IMR-90 (cell line): ENCODE data around the gene LMBRD2. TPM values are rescaled to one million over a fixed set of nuclear protein-coding genes. Genes with fewer than 3 reads are reported as not detected.

Experiments
- ATAC-seq: fragments of 200-7000 bp; cut with Tn5 transposase; 2 replicates; pipeline ENCODE4 v1.9.1; 2020; ENCODE audit warnings: low read depth, mild to moderate bottlenecking, moderate library complexity
- BruUV-seq: library from RNA; stranded (reverse); fragments of 400-500 nt; replicated peaks from 2 replicates; lab custom pipeline; 2021; lab: Mats Ljungman, UMichigan
- CTCF ChIA-PET: fragments of 300-600 bp; formaldehyde crosslinking; extraction: SDS; loops from one replicate; lab custom pipeline; 2021; ENCODE audit warnings: antibody characterized with exemption; lab: Yijun Ruan, JAX
- POLR2A ChIA-PET: fragments of 300-600 bp; sonication (Branson Sonifier 250); formaldehyde crosslinking; loops from one replicate; lab custom pipeline; 2022; ENCODE audit warnings: antibody characterized with exemption; ENCODE audit not compliant: unreplicated experiment; lab: Charles Lee
- DNase-seq: peaks from one replicate; pipeline ENCODE4 v3.0.0; 2013
- H2AFZ ChIP-seq: replicated peaks from 2 replicates; pipeline ENCODE3; 2013; ENCODE audit warnings: low read length, mild to moderate bottlenecking; ENCODE audit not compliant: poor library complexity
- H2AK5ac ChIP-seq: 2 replicates; pipeline ENCODE4 v1.6.1; 2013; ENCODE audit warnings: low read depth, low read length, inconsistent platforms
- H2AK9ac ChIP-seq: replicated peaks from 2 replicates; pipeline ENCODE3; 2013; ENCODE audit warnings: mild to moderate bottlenecking, low read depth, low read length, moderate library complexity; ENCODE audit not compliant: poor library complexity
- H2BK120ac ChIP-seq: 2 replicates; pipeline ENCODE4 v1.6.1; 2013; ENCODE audit warnings: low read depth, low read length, inconsistent platforms
- H2BK15ac ChIP-seq: 3 replicates; pipeline ENCODE4 v1.6.1; 2013; ENCODE audit warnings: low read depth, low read length, inconsistent platforms
- H2BK20ac ChIP-seq: 2 replicates; pipeline ENCODE4 v1.6.1; 2013; ENCODE audit warnings: low read depth, mild to moderate bottlenecking, inconsistent platforms, low read length, moderate library complexity
- H2BK5ac ChIP-seq: 2 replicates; pipeline ENCODE4 v1.6.1; 2013; ENCODE audit warnings: mild to moderate bottlenecking, low read depth, low read length, inconsistent platforms; ENCODE audit not compliant: poor library complexity, severe bottlenecking
- H3K14ac ChIP-seq: replicated peaks from 2 replicates; pipeline ENCODE4 v1.6.1; 2013; ENCODE audit warnings: low read depth, low read length, inconsistent platforms
- H3K18ac ChIP-seq: 2 replicates; pipeline ENCODE4 v1.6.1; 2013; ENCODE audit warnings: low read depth, low read length, control low read depth
- H3K23ac ChIP-seq: 2 replicates; pipeline ENCODE4 v1.6.1; 2013; ENCODE audit warnings: low read depth, low read length, inconsistent platforms
- H3K27ac ChIP-seq: 2 replicates; pipeline ENCODE4 v1.5.1; 2013; ENCODE audit warnings: mild to moderate bottlenecking, control low read depth, low read length; ENCODE audit not compliant: insufficient read depth
- H3K27me3 ChIP-seq: 2 replicates; pipeline ENCODE4 v1.6.1; 2013; ENCODE audit warnings: low read length; ENCODE audit not compliant: control insufficient read depth, insufficient read depth
- H3K36me3 ChIP-seq: 2 replicates; pipeline ENCODE4 v1.6.1; 2013; ENCODE audit warnings: low read length, mixed read lengths; ENCODE audit not compliant: control insufficient read depth, insufficient read depth
- H3K4ac ChIP-seq: 2 replicates; pipeline ENCODE4 v1.6.1; 2013; ENCODE audit warnings: low read depth, low read length, inconsistent platforms
- H3K4me1 ChIP-seq: 2 replicates; pipeline ENCODE4 v1.6.1; 2013; ENCODE audit warnings: low read length, mixed read lengths; ENCODE audit not compliant: control insufficient read depth, insufficient read depth
- H3K4me2 ChIP-seq: 2 replicates; pipeline ENCODE4 v1.6.1; 2013; ENCODE audit warnings: low read depth, mild to moderate bottlenecking, control low read depth, low read length, moderate library complexity
- H3K4me3 ChIP-seq: 2 replicates; pipeline ENCODE4 v1.5.1; 2013; ENCODE audit warnings: low read depth, mild to moderate bottlenecking, control low read depth, low read length, moderate library complexity; ENCODE audit not compliant: insufficient read depth
- H3K56ac ChIP-seq: 2 replicates; pipeline ENCODE4 v1.6.1; 2013; ENCODE audit warnings: low read length, inconsistent platforms; ENCODE audit not compliant: insufficient read depth; ENCODE audit errors: extremely low read depth
- H3K79me1 ChIP-seq, 2 experiments: 2 replicates each; pipeline ENCODE4 v1.6.1; 2013; ENCODE audit warnings: low read length in 2 of 2, inconsistent platforms in 1 of 2, low read depth in 1 of 2
- H3K9ac ChIP-seq: 2 replicates; pipeline ENCODE4 v1.6.1; 2013; ENCODE audit warnings: low read depth, low read length, control low read depth
- H3K9me1 ChIP-seq: 2 replicates; pipeline ENCODE4 v1.6.1; 2013; ENCODE audit warnings: low read length, inconsistent platforms; ENCODE audit not compliant: insufficient read depth
- H3K9me3 ChIP-seq: 2 replicates; pipeline ENCODE4 v1.6.1; 2013; ENCODE audit warnings: low read length; ENCODE audit not compliant: control insufficient read depth, insufficient read depth
- H4K20me1 ChIP-seq: 2 replicates; pipeline ENCODE4 v1.6.1; 2013; ENCODE audit warnings: low read length, inconsistent platforms; ENCODE audit not compliant: insufficient read depth
- H4K5ac ChIP-seq: 2 replicates; pipeline ENCODE4 v1.6.1; 2013; ENCODE audit warnings: mild to moderate bottlenecking, low read depth, low read length, control low read depth
- H4K8ac ChIP-seq, 2 experiments: 2 replicates each; pipeline ENCODE4 v1.6.1; 2013; ENCODE audit warnings: low read depth in 2 of 2, low read length in 2 of 2, control low read depth in 1 of 2, inconsistent platforms in 1 of 2
- H4K91ac ChIP-seq: 2 replicates; pipeline ENCODE4 v1.6.1; 2013; ENCODE audit warnings: low read depth, low read length, inconsistent platforms; ENCODE audit not compliant: insufficient read depth
- BHLHE40 ChIP-seq: fragments of 150-350 bp; IDR thresholded peaks from 2 replicates; pipeline ENCODE4 v1.6.1; 2016; ENCODE audit warnings: mild to moderate bottlenecking, low read depth, low read length
- CEBPB ChIP-seq: IDR thresholded peaks from 2 replicates; pipeline ENCODE4 v1.6.1; 2012; ENCODE audit warnings: low read depth, low read length, improper control_type of control experiment
- CHD1 ChIP-seq: IDR thresholded peaks from 2 replicates; pipeline ENCODE4 v1.6.1; 2012; ENCODE audit warnings: low read depth, low read length, improper control_type of control experiment
- ELK1 ChIP-seq: fragments of 150-350 bp; IDR thresholded peaks from 2 replicates; pipeline ENCODE4 v1.6.1; 2016; ENCODE audit warnings: low read depth, mild to moderate bottlenecking, low read length, moderate library complexity, borderline replicate concordance
- FOS ChIP-seq: fragments of 150-350 bp; IDR thresholded peaks from 2 replicates; pipeline ENCODE4 v1.6.1; 2016; ENCODE audit warnings: low read depth, low read length
- POLR2A ChIP-seq: IDR thresholded peaks from 2 replicates; pipeline ENCODE4 v1.6.1; 2012; ENCODE audit warnings: mild to moderate bottlenecking, low read depth, low read length
- RAD21 ChIP-seq: IDR thresholded peaks from 2 replicates; pipeline ENCODE4 v1.6.1; 2012; ENCODE audit warnings: low read length, improper control_type of control experiment
- RCOR1 ChIP-seq: IDR thresholded peaks from 2 replicates; pipeline ENCODE4 v1.6.1; 2012; ENCODE audit warnings: mild to moderate bottlenecking, low read length, improper control_type of control experiment; ENCODE audit not compliant: insufficient replicate concordance
- RFX5 ChIP-seq: IDR thresholded peaks from 2 replicates; pipeline ENCODE4 v1.8.0; 2012; ENCODE audit warnings: low read depth, mild to moderate bottlenecking, low read length, moderate library complexity
- SMC3 ChIP-seq: fragments of 150-350 bp; IDR thresholded peaks from 2 replicates; pipeline ENCODE4 v1.6.1; 2016; ENCODE audit warnings: low read depth, mild to moderate bottlenecking, antibody characterized with exemption, low read length, moderate library complexity
- USF2 ChIP-seq: fragments of 150-350 bp; IDR thresholded peaks from 2 replicates; pipeline ENCODE4 v1.6.1; 2017; ENCODE audit warnings: mild to moderate bottlenecking, antibody characterized with exemption, low read length, low read depth
- WGBS, 2 experiments: methylation state at CpG; one replicate each; pipeline versions ENCODE4 v1.1.5 to v1.1.7; 2013; ENCODE audit warnings: missing lambda C conversion rate in 2 of 2; ENCODE audit not compliant: insufficient read length in 1 of 2; ENCODE audit errors: extremely low coverage in 2 of 2; 5-methylcytosine and 5-hydroxymethylcytosine counted together
- dilution Hi-C: fragments of 300-500 bp; cut with HindIII; formaldehyde crosslinking; loops from one replicate; pipeline ENCODE4 v1.14.3; 2018; ENCODE audit warnings: low sequenced_read_pairs; ENCODE audit not compliant: unreplicated experiment
- in situ Hi-C: fragments of 300-500 bp; cut with MboI; formaldehyde crosslinking; loops from 3 replicates; pipeline ENCODE4 v1.14.3; 2019; ENCODE audit warnings: low sequenced_read_pairs, inconsistent platforms, mixed read lengths
- intact Hi-C: fragments of 100-400 bp; cut with micrococcal nuclease; formaldehyde crosslinking; loops from 2 replicates; pipeline ENCODE4 v1.10.0; 2022
- microRNA-seq, 2 experiments: library from miRNA; stranded (forward) in 1 of 2; unstranded in 1 of 2; fragments of 10-50 nt in 1 of 2; fragments of <30 nt in 1 of 2; gene quantifications in 1 of 2; microRNA quantifications in 1 of 2; one replicate each; pipeline versions ENCODE3 to v1.1.0; 2013 to 2020; ENCODE audit not compliant: insufficient read depth in 1 of 2, insufficient read length in 1 of 2, unreplicated experiment in 1 of 2
- polyA plus RNA-seq, 3 experiments: library from polyadenylated mRNA; depleted of rRNA; stranded (reverse); fragments of >200 nt; gene quantifications; 2 replicates each; pipeline ENCODE4 v1.2.3, GENCODE V29; 2012; ENCODE audit warnings: low replicate concordance in 1 of 3
- small RNA-seq, 5 experiments: library from RNA; depleted of rRNA; stranded (forward); fragments of <200 nt; gene quantifications; one replicate each; pipeline ENCODE3, GENCODE V24; 2012
- total RNA-seq: library from RNA; depleted of rRNA; stranded (reverse); fragments of >200 nt; gene quantifications from 2 replicates; pipeline ENCODE4 v1.2.3, GENCODE V29; 2012; rRNA removed

Gene LMBRD2
- total and polyA plus RNA-seq, 2 of the 4 experiments (the other 2 are of a cell fraction): 1.8 to 5.2 TPM

- Histone ChIP-seq H3K27me3 (no peaks in the 10 kb centered on the region), H3K14ac (no peak overlapping the region), H3K9ac (no peak overlapping the region), H4K5ac (no peak overlapping the region), H3K4me2 (no peak overlapping the region), H4K20me1 (no peaks in the 10 kb centered on the region), H2BK5ac (no peak overlapping the region), H3K9me1 (no peaks in the 10 kb centered on the region), H4K91ac (no peak overlapping the region), H3K23ac (no peak overlapping the region), H3K27ac (no peak overlapping the region), H2BK120ac (no peak overlapping the region), H3K9me3 (no peaks in the 10 kb centered on the region), H2BK15ac (no peak overlapping the region), H3K4me3 (no peak overlapping the region), H4K8ac (no peak overlapping the region), H3K56ac (no peak overlapping the region), H2AK9ac (no peak overlapping the region), H2BK20ac (no peak overlapping the region), H3K36me3 (no peaks in the 10 kb centered on the region), H3K18ac (no peak overlapping the region), H2AFZ (no peak overlapping the region), H3K4ac (no peak overlapping the region), H2AK5ac (no peak overlapping the region), H3K4me1 (no peaks in the 10 kb centered on the region), H3K79me1 (no peaks in the 10 kb centered on the region)
- TF ChIP-seq USF2 (no peak), POLR2A (no peak), FOS (no peak), RCOR1 (no peak), ELK1 (no peak), RFX5 (no peak), CHD1 (no peak), RAD21 (no peak), CEBPB (no peak), BHLHE40 (no peak), SMC3 (no peak)
- no TSS peak for BruUV-seq
- dilution Hi-C loops (no loop called here), in situ Hi-C loops (no loop called here), intact Hi-C loops (no loop called here)
- POLR2A ChIA-PET: no interaction called here
- no CpG with 5 or more reads among the region's 4 CpGs for WGBS, 2 experiments
- CTCF ChIA-PET: interaction anchor here (1.2 kb wide), 1 partner anchor 104 kb away, joined by 3 read pairs; no protein-coding TSS in a partner anchor
- ATAC-seq: no peak
- DNase-seq: no peak
Measured at GRCh38 chr5:36049949-36050348, 101.7 kb downstream of the LMBRD2 start.

Small RNA genes lying within 50 kb of the gene (microRNA-seq; reads per million reads assigned to microRNA genes)
- gene AC016612.1 (ENCODE audit: insufficient read depth, insufficient read length) (not detected), gene MIR580 (ENCODE audit: insufficient read depth in 1 of 2, insufficient read length in 1 of 2, unreplicated experiment in 1 of 2) (1.1 to 5.2 reads per million in 2 experiments), gene RNU6-1305P (ENCODE audit: insufficient read depth, insufficient read length) (not detected)

Small RNA genes lying within 50 kb of the gene (small RNA-seq; reads per million reads assigned to genes)
- gene AC016612.1 (0 reads per million in 5 experiments), gene MIR580 (0.46 to 43.5 (median 19.9) reads per million in 5 experiments), gene RNU6-1305P (0 to 0.60 (median 0.04) reads per million in 5 experiments)

Other genes starting within 250 kb of the LMBRD2 start
- gene CAPSL, start 213.3 kb downstream of the LMBRD2 start, total RNA-seq: not detected in 2 replicates
- gene CAPSL, start 213.3 kb downstream of the LMBRD2 start, polyA plus RNA-seq (2012; rRNA removed): 0.09 TPM in 1 of 2 replicates, not detected in the other
- not detected in 2 replicates for gene UGT3A1, start 160.5 kb downstream of the LMBRD2 start, total RNA-seq
- gene UGT3A1, start 160.5 kb downstream of the LMBRD2 start, polyA plus RNA-seq (2012; rRNA removed): not detected in 2 replicates
- not detected in 2 replicates for gene UGT3A2, start 85.0 kb downstream of the LMBRD2 start, total RNA-seq
- gene UGT3A2, start 85.0 kb downstream of the LMBRD2 start, polyA plus RNA-seq (2012; rRNA removed): not detected in 2 replicates
- 72.5 and 92.1 TPM in 2 replicates for gene SKP2, start 224 bp upstream of the LMBRD2 start, total RNA-seq
- gene SKP2, start 224 bp upstream of the LMBRD2 start, polyA plus RNA-seq (2012; rRNA removed): 19.9 and 23.3 TPM in 2 replicates
- 17.4 and 21.1 TPM in 2 replicates for gene NADK2, start 90.0 kb upstream of the LMBRD2 start, total RNA-seq
- 6.0 and 7.4 TPM in 2 replicates for gene NADK2, start 90.0 kb upstream of the LMBRD2 start, polyA plus RNA-seq (2012; rRNA removed)
- gene RANBP3L, start 150.0 kb upstream of the LMBRD2 start, total RNA-seq: not detected in 2 replicates
- gene RANBP3L, start 150.0 kb upstream of the LMBRD2 start, polyA plus RNA-seq (2012; rRNA removed): not detected in 2 replicates